ENCODE results near the gene RPL4. TPM values are rescaled to one million over a fixed set of nuclear protein-coding genes. Genes with fewer than 3 reads are reported as not detected.

The RPL4 gene
- total and polyA plus RNA-seq, 9 of the 15 experiments (the other 6 are each of a cell fraction or from before 2014, with no cell fraction given): 2,055 to 7,760 (median 5,069) TPM

- TF ChIP-seq ZMIZ1 (IDR thresholded peaks at IDR 0.05; ENCODE audit: low read depth in 2 of 2, low read length in 2 of 2): no peak
- peak; percentile 82 for TF ChIP-seq GATA2 (CRISPR knock-in tag; IDR thresholded peaks at IDR 0.05)
- TF ChIP-seq E2F5 (CRISPR knock-in tag; IDR thresholded peaks at IDR 0.05): no peak
- no peak for TF ChIP-seq NRF1 (conservative IDR thresholded peaks at IDR 0.05 in 1 of 2, IDR thresholded peaks at IDR 0.05 in 1 of 2)
- TF ChIP-seq CHD4 (IDR thresholded peaks at IDR 0.05; ENCODE audit: insufficient read depth, insufficient replicate concordance, low read depth, low read length, poor library complexity, severe bottlenecking): no peak
- no peak for TF ChIP-seq ZNF707 (CRISPR knock-in tag; conservative IDR thresholded peaks at IDR 0.05)
- TF ChIP-seq NFIX (CRISPR knock-in tag; IDR thresholded peaks at IDR 0.05; ENCODE audit: low read depth): no peak
- TF ChIP-seq ZNF696 (CRISPR knock-in tag; conservative IDR thresholded peaks at IDR 0.05): no peak
- no peak for TF ChIP-seq NEUROD1 (IDR thresholded peaks at IDR 0.05; ENCODE audit: borderline replicate concordance, low read depth, low read length, partially characterized antibody)
- peak; percentile 70; the same call in 1 of the 2 replicates for TF ChIP-seq CC2D1A (IDR thresholded peaks at IDR 0.05)
- no peak for TF ChIP-seq GABPA (tag; conservative IDR thresholded peaks at IDR 0.05; ENCODE audit: low read depth)
- no peak for TF ChIP-seq MCM7 (IDR thresholded peaks at IDR 0.05)
- no peak for TF ChIP-seq HMG20B (CRISPR knock-in tag; IDR thresholded peaks at IDR 0.05)
- no peak for TF ChIP-seq SRF (CRISPR knock-in tag; IDR thresholded peaks at IDR 0.05)
- no peak for TF ChIP-seq HOMEZ (CRISPR knock-in tag; IDR thresholded peaks at IDR 0.05)
- no peak for TF ChIP-seq RNF2 (IDR thresholded peaks at IDR 0.05)
- TF ChIP-seq E2F6 (IDR thresholded peaks at IDR 0.05; ENCODE audit: borderline replicate concordance in 1 of 2, extremely low read depth in 1 of 2, insufficient read depth in 1 of 2, insufficient read length in 1 of 2, low read depth in 1 of 2, low read length in 1 of 2, poor library complexity in 1 of 2, severe bottlenecking in 1 of 2): peak in 1 of 2 experiments; percentile 59
- no peak for TF ChIP-seq ARID3B (CRISPR knock-in tag; IDR thresholded peaks at IDR 0.05; ENCODE audit: borderline replicate concordance)
These were observed 23.4 kb downstream of the RPL4 start (continued) for GRCh38 chr15:66481107-66481856.
